HFF-Myc (cell line): ENCODE data around the gene LRRC74B.

Source experiments
- DNase-seq: peaks from one replicate; pipeline ENCODE4 v3.0.0-alpha.2; 2011; ENCODE audit warnings: low read depth; ENCODE audit errors: extremely low read depth
- H3K4me3 ChIP-seq: replicated peaks from 2 replicates; pipeline ENCODE4 v1.5.1; 2011; ENCODE audit warnings: low read depth, mild to moderate bottlenecking, control low read depth, low read length
- CTCF ChIP-seq: IDR thresholded peaks from 2 replicates; pipeline ENCODE4 v1.5.1; 2012; ENCODE audit warnings: mild to moderate bottlenecking, low read depth, low read length, control low read depth; ENCODE audit errors: missing control alignments

The LRRC74B gene

GRCh38 chr22:21025266-21025665 is 20.5 kb upstream of the LRRC74B start:
- DNase-seq = no peak
- TF ChIP-seq CTCF = no peak
- no peak overlapping the region for H3K4me3 ChIP-seq

- no peak for TF ChIP-seq CTCF
- no peak overlapping the region for H3K4me3 ChIP-seq
Observed at GRCh38 chr22:21025763-21026755, 19.7 kb upstream of the LRRC74B start.

GRCh38 chr22:21026783-21027692 is 18.7 kb upstream of the LRRC74B start:
- no peak overlapping the region for H3K4me3 ChIP-seq
- TF ChIP-seq CTCF = no peak
- DNase-seq = no peak

More at GRCh38 chr22:21025763-21026755, 19.7 kb upstream of the LRRC74B start:
- DNase-seq = no peak

GRCh38 chr22:21028277-21029251 is 17.2 kb upstream of the LRRC74B start:
- no peak for DNase-seq
- H3K4me3 ChIP-seq = no peak overlapping the region
- no peak for TF ChIP-seq CTCF

GRCh38 chr22:21029486-21030025 is 16.2 kb upstream of the LRRC74B start:
- no peak for DNase-seq
- no peak overlapping the region for H3K4me3 ChIP-seq
- TF ChIP-seq CTCF = no peak
